Transverse colon (tissue), 4 donors: Measurements from ENCODE around the gene PIM2. TPM values are rescaled to one million over a fixed set of nuclear protein-coding genes. Genes with fewer than 3 reads are reported as not detected.

Experiments used
- DNase-seq: peaks from one replicate; pipeline ENCODE4 v3.0.0-alpha.2; 2019
- H3K27ac ChIP-seq, 4 donors: fragments of 200-600 bp; sonication (generic); 2 replicates each; pipeline ENCODE4 v1.5.1; 2016 to 2018; ENCODE audit warnings: inconsistent platforms in 4 of 4
- H3K27me3 ChIP-seq: fragments of 200-600 bp; sonication (generic); 2 replicates; pipeline ENCODE4 v1.5.1; 2017; ENCODE audit warnings: inconsistent platforms
- H3K36me3 ChIP-seq, 4 donors: fragments of 200-600 bp; sonication (generic); 2 replicates each; pipeline ENCODE4 v1.5.1; 2017 to 2019; ENCODE audit warnings: inconsistent platforms in 4 of 4
- H3K4me1 ChIP-seq, 4 donors: fragments of 200-600 bp; sonication (generic); 2 replicates each; pipeline ENCODE4 v1.5.1; 2017 to 2020; ENCODE audit warnings: inconsistent platforms in 4 of 4
- H3K4me3 ChIP-seq, 4 donors: fragments of 200-600 bp; sonication (generic); 1 replicate in 1 of 4; 2 replicates in 3 of 4; pipeline versions ENCODE4 v1.5.1 to v1.6.1; 2017 to 2019; ENCODE audit warnings: inconsistent platforms in 4 of 4
- H3K9me3 ChIP-seq, 2 donors: fragments of 200-600 bp; sonication (generic); 2 replicates each; pipeline ENCODE4 v1.5.1; 2017 to 2019; ENCODE audit warnings: inconsistent platforms in 2 of 2
- EP300 ChIP-seq: sonication (generic); formaldehyde crosslinking; IDR thresholded peaks from one replicate; pipeline ENCODE4 v1.6.1; 2017; ENCODE audit warnings: antibody characterized with exemption, low read depth
- POLR2A ChIP-seq: fragments of 450-650 bp; IDR thresholded peaks from one replicate; pipeline ENCODE4 v1.6.1; 2016; ENCODE audit warnings: antibody characterized with exemption, mild to moderate bottlenecking, moderate library complexity
- POLR2AphosphoS5 ChIP-seq, 3 donors: sonication (generic); formaldehyde crosslinking; IDR thresholded peaks; one replicate each; pipeline ENCODE4 v1.6.1; 2016; ENCODE audit warnings: antibody characterized with exemption in 3 of 3
- WGBS, 2 donors: methylation state at CpG; one replicate each; pipeline ENCODE4 v1.1.5; 2018; ENCODE audit warnings: low coverage in 1 of 2; 5-methylcytosine and 5-hydroxymethylcytosine counted together
- in situ Hi-C, 4 donors: fragments of 200-750 bp; cut with MboI; loops; one replicate each; pipeline versions ENCODE4 v1.15.0 to v1.15.1; 2017; ENCODE audit warnings: low sequenced_read_pairs in 3 of 4, low pct_ligation_motif_present in 1 of 4, low pct_unique_long_range_greater_than_20kb in 1 of 4
- intact Hi-C: fragments of 100-400 bp; cut with DNase I; formaldehyde crosslinking; loops from one replicate; pipeline ENCODE4 v1.15.1; 2023; ENCODE audit warnings: low total_unique reads
- total RNA-seq, 4 donors: library from RNA; depleted of rRNA; stranded (reverse); fragments of >200 nt; gene quantifications; one replicate each; pipeline ENCODE4 v1.1.0, GENCODE V29; 2016
- TF ChIP-seq, protein P1 (sequence below), 5 experiments: fragments of 200-600 bp in 3 of 5; fragments of 450-650 bp in 2 of 5; sonication (generic) in 3 of 5; IDR thresholded peaks; 1 replicate in 2 of 5; 2 replicates in 3 of 5; pipeline ENCODE4 v1.5.1; 2016 to 2017; ENCODE audit warnings: antibody characterized with exemption in 5 of 5, inconsistent platforms in 3 of 5, mild to moderate bottlenecking in 2 of 5, moderate library complexity in 1 of 5

Gene PIM2
- total RNA-seq, 4 donors from 2014 or later, result 11.2 to 50.7 (median 20.6) TPM; not detected in 1

DNA sequence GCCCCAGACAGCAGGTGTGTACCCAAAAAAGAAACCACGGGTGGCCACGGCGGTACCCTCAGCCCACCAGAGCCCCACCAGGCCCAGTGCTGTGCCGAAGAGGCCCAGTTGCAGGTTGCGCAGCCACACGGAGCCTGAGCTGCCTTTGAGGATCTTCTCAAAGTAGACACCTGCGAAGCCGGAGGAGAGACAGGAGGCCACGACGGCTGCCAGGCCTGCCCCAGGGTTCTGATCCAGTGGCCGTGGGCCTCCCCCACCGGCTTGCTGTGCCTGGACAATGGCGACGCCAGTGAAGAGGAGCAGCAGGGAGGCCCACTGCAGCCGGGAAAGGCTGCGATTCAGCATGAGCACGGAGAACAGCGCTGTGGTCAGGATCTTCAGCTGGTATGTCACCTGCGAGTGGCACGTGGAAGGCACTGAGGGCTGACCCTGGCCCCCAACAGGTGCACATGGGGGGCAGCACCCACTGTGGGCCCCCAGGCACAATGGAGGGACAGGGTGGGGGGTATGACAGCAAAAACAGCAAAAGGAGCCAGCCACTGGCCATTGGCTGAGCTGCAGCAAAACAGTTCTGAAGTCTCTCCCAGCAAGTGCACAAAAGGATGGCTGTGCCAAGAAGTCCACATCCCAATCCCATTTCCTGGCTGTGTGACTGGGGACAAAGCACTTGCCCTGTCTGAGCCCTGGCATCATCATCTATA, 13.6 kb downstream of the PIM2 start:
- in situ Hi-C loops, result loop anchor here in 1 of 4 donors (25.0 kb wide), 1 partner anchor 268 kb away; no protein-coding TSS in a partner anchor
- Histone ChIP-seq H3K27ac (no peak overlapping the region), H3K27me3 (no peaks in the 10 kb centered on the region), H3K36me3 (peaks cover 0 to 5% (median 0%) of the 10 kb centered on the region in 4 donors), H3K4me3 (no peak overlapping the region), H3K9me3 (no peaks in the 10 kb centered on the region), H3K4me1 (no peaks in the 10 kb centered on the region)
- 89% methylated on average over 18 of the region's 20 CpGs; no CpG with 5 or more reads in 1 of the 2 donors for WGBS, 2 donors
- DNase-seq, result no peak
- intact Hi-C loops, result no loop called here
- TF ChIP-seq EP300, result no peak
- TF ChIP-seq POLR2AphosphoS5 (IDR thresholded peaks at IDR 0.05), result no peak
- no peak for TF ChIP-seq POLR2A
- TF ChIP-seq, protein P1, sequence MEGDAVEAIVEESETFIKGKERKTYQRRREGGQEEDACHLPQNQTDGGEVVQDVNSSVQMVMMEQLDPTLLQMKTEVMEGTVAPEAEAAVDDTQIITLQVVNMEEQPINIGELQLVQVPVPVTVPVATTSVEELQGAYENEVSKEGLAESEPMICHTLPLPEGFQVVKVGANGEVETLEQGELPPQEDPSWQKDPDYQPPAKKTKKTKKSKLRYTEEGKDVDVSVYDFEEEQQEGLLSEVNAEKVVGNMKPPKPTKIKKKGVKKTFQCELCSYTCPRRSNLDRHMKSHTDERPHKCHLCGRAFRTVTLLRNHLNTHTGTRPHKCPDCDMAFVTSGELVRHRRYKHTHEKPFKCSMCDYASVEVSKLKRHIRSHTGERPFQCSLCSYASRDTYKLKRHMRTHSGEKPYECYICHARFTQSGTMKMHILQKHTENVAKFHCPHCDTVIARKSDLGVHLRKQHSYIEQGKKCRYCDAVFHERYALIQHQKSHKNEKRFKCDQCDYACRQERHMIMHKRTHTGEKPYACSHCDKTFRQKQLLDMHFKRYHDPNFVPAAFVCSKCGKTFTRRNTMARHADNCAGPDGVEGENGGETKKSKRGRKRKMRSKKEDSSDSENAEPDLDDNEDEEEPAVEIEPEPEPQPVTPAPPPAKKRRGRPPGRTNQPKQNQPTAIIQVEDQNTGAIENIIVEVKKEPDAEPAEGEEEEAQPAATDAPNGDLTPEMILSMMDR (IDR thresholded peaks at IDR 0.05), result no peak

DNA sequence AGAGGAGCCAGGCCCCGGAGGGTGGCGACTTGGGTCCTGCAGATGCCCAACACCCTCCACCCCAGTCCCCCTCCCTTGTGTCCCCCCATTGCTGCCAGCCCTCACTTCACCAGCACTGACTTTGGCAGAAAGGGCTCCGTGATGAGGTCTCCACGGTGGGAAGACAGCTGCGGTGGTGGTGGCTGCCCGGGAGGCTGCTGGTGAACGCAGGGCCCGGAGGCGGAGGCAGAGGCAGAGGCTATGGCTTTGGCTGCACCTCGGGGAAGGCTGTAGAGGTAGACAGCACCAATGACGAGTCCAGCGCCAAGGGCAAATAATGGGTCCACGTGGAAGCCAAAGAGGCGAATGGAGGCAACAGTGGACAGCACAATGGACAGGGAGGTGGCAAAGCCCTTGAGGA, 14.2 kb downstream of the PIM2 start:
- Histone ChIP-seq H3K4me3 (no peak overlapping the region), H3K4me1 (peaks cover 0 to 3% (median 0%) of the 10 kb centered on the region in 4 donors), H3K9me3 (no peaks in the 10 kb centered on the region), H3K27ac (no peak overlapping the region), H3K27me3 (no peaks in the 10 kb centered on the region), H3K36me3 (peaks cover 0 to 5% (median 0%) of the 10 kb centered on the region in 4 donors)
- in situ Hi-C loops, result loop anchor here in 1 of 4 donors (25.0 kb wide), 1 partner anchor 267 kb away; no protein-coding TSS in a partner anchor
- intact Hi-C loops, result no loop called here
- TF ChIP-seq EP300, result no peak
- 86% methylated on average over 14 of the region's 14 CpGs; no CpG with 5 or more reads in 1 of the 2 donors for WGBS, 2 donors
- DNase-seq, result no peak

DNA sequence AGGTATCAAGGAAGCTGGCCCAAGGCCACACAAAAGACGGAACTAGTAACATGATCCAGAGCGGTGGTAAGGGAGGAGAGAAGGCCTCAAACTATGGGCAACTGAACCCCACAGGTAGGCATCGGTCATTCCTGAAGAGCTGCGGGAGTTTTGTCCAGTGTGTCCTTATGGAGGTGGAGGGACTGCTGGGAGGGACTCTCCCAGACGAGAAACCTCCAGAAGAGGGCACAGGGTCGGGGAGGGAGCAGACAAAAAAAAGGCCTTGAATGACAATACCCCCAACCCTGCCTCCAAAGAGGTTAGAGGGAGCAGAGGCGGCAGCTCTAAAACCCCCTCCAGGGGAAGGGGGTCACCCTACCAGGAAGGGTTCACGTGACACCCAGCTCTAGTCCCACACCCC, 14.6 kb downstream of the PIM2 start:
- intact Hi-C loops (no loop called here), in situ Hi-C loops (loop anchor here in 1 of 4 donors (25.0 kb wide), 1 partner anchor 267 kb away; no protein-coding TSS in a partner anchor)
- WGBS, 2 donors, result 78% methylated on average over 8 of the region's 8 CpGs; no CpG with 5 or more reads in 1 of the 2 donors
- TF ChIP-seq, protein P1 (IDR thresholded peaks at IDR 0.05), result no peak
- TF ChIP-seq EP300, result no peak
- no peak for TF ChIP-seq POLR2A
- no peak for TF ChIP-seq POLR2AphosphoS5 (IDR thresholded peaks at IDR 0.05)
- no peak overlapping the region for H3K27ac ChIP-seq
- DNase-seq, result no peak
- no peak overlapping the region for H3K4me3 ChIP-seq
- no peaks in the 10 kb centered on the region for H3K27me3 ChIP-seq
- H3K36me3 ChIP-seq, result peaks cover 0 to 5% (median 0%) of the 10 kb centered on the region in 4 donors
- H3K9me3 ChIP-seq, result no peaks in the 10 kb centered on the region
- H3K4me1 ChIP-seq, result peaks cover 0 to 7% (median 0%) of the 10 kb centered on the region in 4 donors

DNA sequence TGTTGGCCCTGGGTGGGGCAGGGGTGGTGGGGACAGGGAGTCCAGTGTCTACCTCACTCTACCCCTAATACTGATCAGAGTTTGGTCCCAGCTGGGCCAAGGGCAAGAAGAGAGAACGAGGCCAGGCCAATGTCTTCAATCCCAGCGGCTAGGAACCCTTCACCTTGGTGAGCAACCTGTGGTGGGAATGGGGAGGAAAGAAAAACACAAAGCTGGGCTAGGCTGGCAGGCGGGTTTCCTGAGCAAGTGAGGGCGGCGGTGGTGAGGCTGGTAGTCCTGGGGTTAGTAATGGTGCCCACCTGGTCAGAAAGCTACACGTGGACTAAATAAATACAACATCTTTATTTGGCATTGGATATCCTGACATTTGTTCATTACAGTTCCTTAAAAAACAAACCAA, 15.5 kb downstream of the PIM2 start:
- H3K27ac ChIP-seq, result no peak overlapping the region

More for the DNA sequence above, 15.5 kb downstream of the PIM2 start:
- Histone ChIP-seq H3K9me3 (no peaks in the 10 kb centered on the region), H3K27me3 (no peaks in the 10 kb centered on the region), H3K4me3 (no peak overlapping the region), H3K4me1 (peaks cover 0 to 12% (median 0%) of the 10 kb centered on the region in 4 donors), H3K36me3 (peaks cover 0 to 5% (median 0%) of the 10 kb centered on the region in 4 donors)
- in situ Hi-C loops (loop anchor here in 1 of 4 donors (25.0 kb wide), 1 partner anchor 266 kb away; no protein-coding TSS in a partner anchor), intact Hi-C loops (no loop called here)
- TF ChIP-seq POLR2AphosphoS5 (IDR thresholded peaks at IDR 0.05) (no peak), POLR2A (no peak), EP300 (no peak)
- TF ChIP-seq, protein P1 (IDR thresholded peaks at IDR 0.05), result no peak
- 86% methylated on average over 1 to 6 of the region's 6 CpGs for WGBS, 2 donors
- DNase-seq, result no peak
